GM12865 (cell line): ENCODE data around the gene MYL5.

Source experiments
- DNase-seq: peaks from one replicate; pipeline ENCODE4 v3.0.0; 2010; ENCODE audit warnings: low read depth
- H3K4me3 ChIP-seq: 2 replicates; pipeline ENCODE4 v1.5.1; 2011; ENCODE audit warnings: mild to moderate bottlenecking, low read depth, low read length, control low read depth
- CTCF ChIP-seq: IDR thresholded peaks from 2 replicates; pipeline ENCODE4 v1.5.1; 2011; ENCODE audit warnings: low read length, control low read depth, low read depth, inconsistent platforms; ENCODE audit not compliant: insufficient read depth; ENCODE audit errors: missing control alignments

The MYL5 gene

DNA sequence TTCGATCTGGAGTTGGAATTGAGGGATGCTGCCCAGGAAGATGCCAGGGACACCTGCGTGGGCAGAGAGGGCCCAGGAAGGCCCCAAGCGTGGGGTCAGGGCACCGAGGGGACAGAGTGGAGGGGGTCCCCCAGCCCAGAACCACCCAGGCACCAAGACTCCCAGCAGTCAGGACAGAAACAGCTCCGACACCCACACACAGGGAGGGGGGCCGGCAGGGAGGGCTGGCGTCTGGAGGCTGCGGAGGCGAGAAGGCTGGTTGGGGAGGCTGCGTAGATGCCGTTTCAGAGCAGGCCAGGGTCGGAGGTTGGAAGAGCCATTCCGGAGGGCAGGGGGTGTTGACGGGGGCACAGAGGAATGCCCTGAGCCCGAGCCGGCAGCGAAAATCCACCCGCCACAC lies 23.9 kb upstream of the MYL5 start:
- no peak for TF ChIP-seq CTCF
- no peak overlapping the region for H3K4me3 ChIP-seq
- no peak for DNase-seq

DNA sequence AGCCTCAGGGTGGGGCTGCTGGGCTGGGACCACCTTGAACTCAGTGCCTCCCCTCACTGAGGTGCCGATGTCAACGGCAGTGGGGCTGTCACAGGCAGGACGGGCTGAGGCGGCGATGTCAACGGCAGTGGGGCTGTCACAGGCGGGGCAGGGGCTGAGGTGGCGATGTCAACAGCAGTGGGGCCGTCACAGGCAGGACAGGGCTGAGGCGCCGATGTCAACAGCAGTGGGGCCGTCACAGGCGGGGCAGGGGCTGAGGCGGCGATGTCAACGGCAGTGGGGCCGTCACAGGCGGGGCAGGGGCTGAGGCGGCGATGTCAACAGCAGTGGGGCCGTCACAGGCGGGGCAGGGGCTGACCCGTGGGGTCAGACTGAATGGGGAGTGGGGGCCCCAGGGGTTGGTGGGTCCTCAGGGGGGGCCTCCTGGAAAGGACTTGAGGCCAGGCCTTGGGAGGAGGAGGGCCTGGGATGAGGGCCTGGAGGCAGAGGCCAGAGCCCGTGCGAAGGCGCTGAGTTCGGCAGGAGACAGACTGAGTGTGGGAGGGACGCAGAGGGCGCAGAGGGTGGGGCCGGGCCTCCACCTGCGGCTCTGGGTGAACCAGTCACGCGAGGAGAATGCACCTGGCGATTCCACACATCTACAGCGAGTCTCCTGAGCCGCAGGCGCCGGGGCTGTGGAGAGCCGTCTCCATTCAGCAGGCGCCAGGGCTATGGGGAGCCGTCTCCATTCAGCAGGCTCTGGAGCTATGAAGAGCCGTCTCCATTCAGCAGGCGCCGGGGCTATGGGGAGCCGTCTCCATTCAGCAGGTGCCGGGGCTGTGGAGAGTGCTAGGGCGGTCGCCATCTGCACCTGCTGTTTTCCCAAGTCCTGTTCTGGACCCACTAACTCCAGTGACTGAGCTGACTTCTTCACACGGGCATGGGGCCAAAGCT lies 23.1 kb upstream of the MYL5 start:
- no peak for DNase-seq
- no peak for TF ChIP-seq CTCF
- no peak overlapping the region for H3K4me3 ChIP-seq

DNA sequence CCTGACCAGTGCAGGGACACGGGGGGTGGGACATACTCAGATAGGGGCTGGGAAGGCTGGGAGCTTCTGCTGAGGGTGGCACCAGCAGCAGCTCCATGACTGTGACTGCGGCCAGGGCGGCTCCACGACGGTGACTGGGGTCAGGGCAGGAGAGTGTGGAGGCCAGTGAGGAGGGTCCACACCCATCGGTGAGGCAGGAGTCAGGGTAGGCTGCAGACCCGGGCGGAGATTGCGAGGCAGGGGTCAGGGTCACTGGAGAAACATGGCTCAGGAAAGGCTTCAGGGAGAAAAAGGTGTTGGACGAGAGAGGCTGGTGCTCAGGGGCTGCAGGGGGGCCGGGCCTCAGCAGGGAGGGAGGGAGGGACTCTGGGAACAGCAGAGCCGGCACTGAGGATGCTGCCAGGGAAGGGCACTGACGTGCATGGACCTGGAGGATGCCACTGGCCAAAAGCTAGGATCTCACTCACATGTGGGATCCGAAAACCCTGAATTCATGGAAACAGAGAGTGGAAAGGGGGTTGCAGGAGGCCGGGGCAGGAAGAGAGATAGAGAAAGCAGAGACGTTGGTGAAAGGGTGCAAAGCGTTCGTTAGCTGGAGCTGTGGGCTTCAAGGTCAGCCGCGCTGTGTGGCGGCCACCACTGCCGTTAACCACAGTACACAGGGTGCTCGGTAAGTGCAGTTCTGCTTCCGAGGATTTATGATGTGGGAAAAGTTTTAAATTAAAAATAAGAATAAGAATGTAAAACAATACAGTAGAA lies 22.3 kb upstream of the MYL5 start:
- no peak for TF ChIP-seq CTCF
- H3K4me3 ChIP-seq: no peak overlapping the region
- DNase-seq: no peak

DNA sequence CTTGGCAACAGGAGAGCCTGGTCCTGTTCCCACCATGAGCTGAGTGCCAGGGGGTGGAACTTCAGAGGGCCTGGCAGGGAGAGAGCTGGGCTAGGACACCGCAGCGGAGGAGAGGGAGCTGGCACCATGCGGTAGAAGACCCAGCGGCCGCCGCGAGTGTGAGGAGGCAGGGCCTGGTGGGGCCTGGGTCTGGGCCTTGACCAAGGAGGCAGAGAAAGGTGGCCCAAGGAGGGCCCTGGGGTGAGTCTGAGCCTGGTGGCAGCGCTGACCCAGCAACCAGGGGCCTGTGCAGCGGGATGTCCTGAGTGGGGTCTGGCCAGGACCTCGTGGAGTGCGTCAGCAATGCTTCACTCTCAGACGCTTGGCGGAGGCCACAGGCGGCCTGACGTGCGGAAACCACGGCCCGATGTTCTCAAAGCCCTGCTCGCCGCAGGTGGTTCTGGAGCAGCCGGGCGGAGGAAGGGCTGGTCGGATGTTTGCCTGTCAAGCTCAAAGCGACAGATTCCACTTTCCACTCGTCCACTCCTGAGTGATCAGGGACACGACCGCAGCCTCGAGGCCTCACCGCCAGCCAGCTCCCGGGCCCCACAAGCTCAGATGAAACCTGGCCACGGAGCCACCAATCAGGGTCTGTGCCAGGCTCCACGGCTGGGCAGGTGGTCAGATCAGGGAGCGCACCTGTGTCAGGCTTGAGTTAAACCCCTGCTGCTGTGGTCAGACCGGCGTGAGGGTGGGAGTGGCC lies 21.1 kb upstream of the MYL5 start:
- no peak for DNase-seq
- TF ChIP-seq CTCF: no peak
- no peak overlapping the region for H3K4me3 ChIP-seq

DNA sequence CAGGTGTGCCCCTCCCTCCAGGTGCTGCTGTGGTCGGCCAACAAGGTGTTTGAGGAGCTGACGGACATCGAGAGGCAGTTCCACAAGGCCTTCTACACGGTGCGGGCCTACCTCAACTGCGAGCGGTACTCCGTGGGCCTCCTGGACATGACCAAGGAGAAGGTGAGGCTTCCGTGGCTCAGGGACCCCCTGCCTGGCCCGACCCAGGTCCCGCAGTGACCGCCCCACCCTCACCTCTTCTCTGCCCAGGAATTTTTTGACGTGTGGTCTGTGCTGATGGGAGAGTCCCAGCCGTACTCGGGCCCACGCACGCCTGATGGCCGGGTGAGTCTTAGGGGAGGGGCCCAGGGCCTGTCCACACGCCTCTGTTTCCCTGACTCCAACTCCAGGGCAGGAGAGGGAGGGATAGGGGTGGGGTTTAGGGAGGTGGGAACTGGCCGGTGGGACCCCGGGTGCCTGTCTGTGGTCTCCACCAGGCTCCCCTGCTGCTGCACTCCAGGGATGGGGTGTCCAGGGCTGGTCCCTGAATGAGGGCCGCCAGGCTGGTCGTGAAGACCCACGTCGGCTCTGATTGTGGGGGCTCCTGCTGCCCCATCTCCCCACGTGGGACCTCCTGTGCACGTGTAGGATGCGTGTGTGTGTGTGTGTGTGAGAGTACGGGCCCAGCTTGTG lies 20.4 kb upstream of the MYL5 start:
- H3K4me3 ChIP-seq: no peak overlapping the region
- no peak for DNase-seq
- no peak for TF ChIP-seq CTCF

DNA sequence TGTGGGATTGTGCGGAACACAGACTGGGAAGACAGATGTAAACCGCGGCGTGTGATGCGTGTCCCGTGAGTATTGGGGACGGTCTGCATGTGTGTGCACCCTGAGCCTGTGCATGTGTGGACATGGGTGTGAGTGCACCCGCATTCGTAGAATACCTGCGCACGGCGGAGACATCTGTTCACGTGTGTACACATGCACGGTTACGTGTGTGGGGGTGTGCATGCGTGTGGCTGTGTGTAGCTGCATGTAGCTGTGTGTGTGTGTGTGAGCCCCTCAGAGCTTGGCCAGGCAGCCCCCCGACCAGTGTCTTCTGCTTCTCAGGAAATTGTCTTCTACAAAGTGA lies 19.9 kb upstream of the MYL5 start:
- no peak for DNase-seq
- no peak overlapping the region for H3K4me3 ChIP-seq
- no peak for TF ChIP-seq CTCF
